GM13976 (cell line): ENCODE results near the gene CYREN.
"Not testable (repeated sequence)": the region's sequence is repeated elsewhere in the genome, so short reads cannot be mapped to it uniquely, and the experiment has no call there.

Source experiments
- DNase-seq: peaks from one replicate; pipeline ENCODE4 v3.0.0; 2012; ENCODE audit warnings: low spot score
- CTCF ChIP-seq: IDR thresholded peaks from 2 replicates; pipeline ENCODE4 v1.5.1; 2012; ENCODE audit warnings: borderline replicate concordance, mild to moderate bottlenecking; ENCODE audit not compliant: insufficient read depth; ENCODE audit errors: extremely low read depth, missing control alignments, control extremely low read depth
- in situ Hi-C: fragments of 300-500 bp; cut with MboI; formaldehyde crosslinking; loops from one replicate; pipeline ENCODE4 v1.12.0; 2022; ENCODE audit warnings: low sequenced_read_pairs, mixed read lengths, inconsistent platforms; ENCODE audit not compliant: unreplicated experiment

CYREN gene

GRCh38 chr7:135170274-135170997, at the start of gene CYREN:
Gene CYREN (minus strand): TSS chr7:135170707. CDS start chr7:135168922, 1,785 bp downstream.
- in situ Hi-C loops, result no loop called here
- DNase-seq, result peak; percentile 93
- peak; percentile 80 for TF ChIP-seq CTCF

- no peak for DNase-seq
Observed at GRCh38 chr7:135217645-135218509, 47.4 kb upstream of the CYREN start.

GRCh38 chr7:135215698-135216097, 45.2 kb upstream of the CYREN start:
- in situ Hi-C loops, result no loop called here
- no peak for TF ChIP-seq CTCF
- DNase-seq, result no peak

More at GRCh38 chr7:135217645-135218509, 47.4 kb upstream of the CYREN start:
- in situ Hi-C loops, result no loop called here
- no peak for TF ChIP-seq CTCF

- no peak for TF ChIP-seq CTCF
- no peak for DNase-seq
- in situ Hi-C loops, result no loop called here
Observed at GRCh38 chr7:135215180-135215579, 44.7 kb upstream of the CYREN start.

- in situ Hi-C loops, result no loop called here
- DNase-seq, result no peak
- TF ChIP-seq CTCF, result no peak
Observed at GRCh38 chr7:135213831-135214230, 43.3 kb upstream of the CYREN start.

- DNase-seq, in situ Hi-C loops: not testable (repeated sequence)
Observed at GRCh38 chr7:135211946-135212685, 41.6 kb upstream of the CYREN start.
